Measurements from ENCODE around the gene MSI2.
A peak's percentile ranks its signal among the peaks of the same experiment; 100 is the strongest.

The MSI2 gene

DNA sequence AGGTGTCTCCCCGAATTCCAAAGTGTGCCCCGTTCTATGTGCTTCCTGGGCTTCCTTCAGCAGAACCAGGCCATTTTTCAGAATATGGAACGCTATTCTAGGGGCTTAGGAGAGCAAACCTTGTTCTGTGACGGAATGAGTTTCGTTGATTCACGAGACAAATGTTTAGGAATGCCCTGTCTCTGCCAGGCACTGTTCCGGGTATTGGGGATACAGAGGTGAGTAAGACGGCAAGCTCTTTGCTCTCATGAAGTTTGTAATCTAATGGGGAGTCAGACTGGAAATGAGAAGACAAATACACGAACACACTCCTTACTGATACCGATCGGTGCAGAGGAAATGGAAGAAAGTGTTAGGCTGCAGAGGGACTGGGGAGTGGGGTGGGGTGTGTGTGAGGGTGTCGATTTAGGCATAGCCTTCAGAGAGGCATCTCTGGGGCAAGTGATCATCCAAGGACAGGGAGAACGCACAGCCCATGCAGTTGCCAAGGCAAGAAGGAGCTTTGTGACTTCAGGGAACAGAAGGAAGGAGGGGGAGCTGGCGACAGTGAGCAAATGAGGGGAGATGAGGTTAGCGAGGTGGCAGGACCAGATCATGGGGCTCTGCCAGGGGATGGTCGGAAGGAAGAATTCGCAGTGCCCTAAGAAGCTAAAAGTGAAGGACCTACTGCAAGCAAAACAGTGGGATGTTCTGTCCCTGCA, 189.6 kb downstream of the MSI2 start:
- no peak for DNase-seq

- no peak for DNase-seq
Observed at GRCh38 chr17:57447357-57447989, 191.2 kb downstream of the MSI2 start.

DNA sequence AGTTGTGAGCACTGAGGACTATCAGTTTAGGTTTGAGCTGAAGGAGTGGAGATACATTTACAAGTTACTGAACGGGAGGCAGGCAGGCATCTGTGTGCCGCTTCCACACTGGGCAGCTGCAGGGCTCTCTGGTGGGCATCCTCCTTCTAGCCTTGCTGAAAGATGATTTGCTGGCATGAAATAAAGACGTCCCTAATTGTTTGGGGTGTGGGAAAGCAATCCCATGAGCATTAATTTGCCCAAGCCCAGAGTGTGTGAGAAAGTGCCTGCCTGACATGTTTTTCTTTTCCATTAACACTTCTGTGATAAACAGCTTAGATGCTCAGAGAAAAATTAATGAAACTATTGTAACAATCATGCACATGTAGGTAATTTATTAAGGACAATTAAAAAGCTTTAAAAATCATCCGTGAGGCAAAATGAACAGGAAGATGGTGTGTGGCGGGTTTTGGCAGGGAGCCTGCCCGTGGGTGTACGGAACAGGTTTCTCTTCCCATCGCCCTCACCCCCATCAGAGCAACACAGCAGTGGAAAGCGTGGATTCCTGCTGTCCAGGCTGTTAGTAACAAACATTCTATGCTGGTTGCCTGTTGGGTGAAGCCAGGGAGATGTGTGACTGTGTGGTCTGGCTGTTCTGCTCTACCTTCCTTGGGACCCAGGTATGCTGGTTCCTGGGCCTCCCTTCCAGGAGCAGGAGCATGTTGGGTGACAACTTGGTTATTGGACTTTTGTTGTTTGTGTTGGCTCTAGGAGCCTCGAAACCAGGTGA, 191.9 kb downstream of the MSI2 start:
- DNase-seq: no peak

DNA sequence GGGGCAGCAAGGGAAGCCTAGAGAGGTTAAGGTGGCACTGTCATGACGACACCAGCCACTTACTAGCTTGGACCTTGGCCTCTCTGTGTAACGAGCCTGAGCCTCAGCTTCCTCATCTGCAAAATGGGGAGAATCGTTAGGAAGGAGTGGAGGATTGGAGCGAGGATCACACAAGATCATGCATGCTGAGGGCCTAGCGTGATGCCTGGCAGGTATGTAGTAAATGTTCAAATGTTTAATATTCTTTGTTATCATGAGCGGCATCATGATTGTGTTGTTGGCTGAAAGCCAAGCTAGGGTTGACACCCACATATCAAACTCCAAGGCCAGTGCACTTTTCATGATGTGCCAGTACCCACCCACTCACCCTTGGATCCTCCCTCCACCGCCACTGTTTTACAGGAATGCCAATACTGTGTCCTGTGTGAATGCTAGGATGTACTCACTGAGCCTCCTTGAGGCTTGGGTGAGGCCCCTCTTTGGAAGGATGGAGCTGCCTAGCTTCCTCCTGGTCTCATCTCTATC, 192.5 kb downstream of the MSI2 start:
- DNase-seq: no peak

GRCh38 chr17:57451191-57451590, 194.9 kb downstream of the MSI2 start:
- DNase-seq: no peak

DNA sequence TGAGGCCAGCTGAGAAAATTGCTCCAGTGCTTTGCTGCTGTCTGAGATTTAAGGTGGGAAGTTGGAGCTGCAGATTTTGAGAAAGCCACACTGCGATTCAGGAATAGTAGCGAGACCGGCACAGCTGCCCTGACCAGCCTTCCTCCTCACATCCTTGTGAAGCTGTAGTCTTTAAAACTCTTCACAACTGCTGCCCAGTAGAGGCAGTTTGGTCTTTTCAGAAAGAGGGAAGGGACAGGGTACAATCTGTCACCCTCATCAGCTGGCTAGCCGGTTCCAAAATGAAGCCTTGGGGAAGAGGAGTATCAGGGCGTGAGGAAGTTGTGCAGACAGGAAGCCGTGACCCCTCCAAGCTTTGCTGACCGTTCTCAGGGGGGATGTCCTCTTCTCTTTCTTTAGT, 195.3 kb downstream of the MSI2 start:
- DNase-seq: no peak

DNA sequence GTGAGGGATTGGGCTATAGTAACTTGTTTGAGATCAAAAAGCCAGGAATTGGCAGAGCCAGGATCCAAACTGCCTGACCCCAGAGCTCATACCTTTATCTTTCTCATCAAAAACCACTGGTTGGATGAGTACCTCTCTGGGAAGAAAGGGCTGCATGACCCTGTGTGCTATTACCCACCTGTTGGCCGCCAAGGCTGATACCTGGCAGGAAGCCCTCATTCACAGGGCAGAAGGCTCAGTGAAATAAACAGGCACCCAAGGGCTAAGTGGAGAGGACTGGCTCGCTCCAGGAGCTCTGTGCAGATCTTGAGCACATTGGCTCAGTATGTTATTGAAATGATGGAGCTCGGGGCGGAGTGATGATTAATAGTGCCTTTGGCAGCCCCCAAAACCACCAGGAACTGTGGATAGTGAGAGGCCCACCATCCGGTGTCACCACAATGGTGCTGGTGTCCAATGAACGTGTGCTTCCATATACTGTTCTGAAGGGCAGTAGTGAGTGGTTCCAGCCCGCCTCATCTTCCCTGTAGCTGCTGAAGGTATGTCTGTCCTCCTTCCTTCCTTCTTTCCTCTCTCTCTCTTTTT, 197.6 kb downstream of the MSI2 start:
- DNase-seq: no peak

- no peak for DNase-seq
Observed at GRCh38 chr17:57454729-57455062, 198.4 kb downstream of the MSI2 start.

DNA sequence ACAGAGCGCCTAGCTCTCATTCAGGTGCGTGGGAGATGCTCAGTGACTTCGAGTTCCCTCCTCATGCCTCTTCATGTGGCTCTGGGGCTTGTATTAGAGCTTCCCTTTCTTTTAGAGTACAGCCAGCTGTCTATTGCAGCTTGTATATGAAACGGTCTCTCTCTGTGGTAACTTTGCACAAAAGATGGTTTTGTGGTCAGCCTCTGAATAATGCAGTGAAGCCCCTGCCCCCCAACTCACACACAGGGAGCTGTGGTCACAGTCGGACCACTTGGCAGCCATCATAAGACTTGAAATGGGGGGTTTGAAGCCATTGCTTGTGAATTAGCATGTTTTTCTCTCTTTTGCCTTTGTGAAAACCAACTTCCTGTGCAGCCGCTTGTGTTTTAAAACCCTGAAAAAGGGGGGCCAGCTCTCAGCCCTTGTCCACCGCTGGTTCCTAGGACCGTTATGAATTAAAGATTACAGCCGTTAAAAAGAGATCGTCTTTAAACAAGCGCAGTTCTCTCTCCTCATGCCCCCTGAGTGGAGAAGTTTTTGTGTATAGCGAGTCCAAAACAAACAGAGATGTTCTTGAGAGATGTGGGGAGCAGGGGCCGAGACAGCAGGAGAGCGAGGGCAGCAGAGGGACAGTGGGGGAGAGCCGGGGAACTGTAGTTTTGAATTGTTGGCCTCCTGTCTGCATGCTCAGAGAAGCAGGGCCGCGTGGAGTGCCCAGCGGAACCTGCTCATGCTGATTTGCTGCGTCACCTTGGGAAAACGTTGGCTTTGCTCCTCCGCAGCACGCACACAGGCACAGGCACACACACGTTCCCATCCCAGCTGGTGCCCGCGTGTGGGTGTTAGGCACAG, 199.0 kb downstream of the MSI2 start:
- DNase-seq: peak; percentile 99

DNA sequence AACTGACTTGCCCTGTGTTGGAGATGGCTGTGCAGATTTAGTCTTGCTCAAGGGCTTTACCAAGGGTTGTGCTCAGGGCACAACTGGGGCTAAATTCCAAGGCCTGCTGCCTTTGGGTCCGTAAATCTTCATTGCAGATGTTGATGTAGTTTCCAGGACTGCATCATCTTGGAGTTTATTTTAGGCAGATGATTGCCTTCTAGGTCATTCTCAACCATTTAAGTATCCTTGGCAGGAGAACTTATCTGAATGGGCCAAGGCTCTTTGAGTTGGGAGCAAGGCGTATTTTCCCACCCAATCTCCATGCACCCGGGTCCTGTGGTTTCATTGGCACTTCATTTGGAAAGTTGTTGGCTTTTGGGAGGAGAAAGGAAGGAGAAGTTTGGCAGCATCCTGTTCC, 200.3 kb downstream of the MSI2 start:
- no peak for DNase-seq

- no peak for DNase-seq
Observed at GRCh38 chr17:57457188-57457587, 200.9 kb downstream of the MSI2 start.

GRCh38 chr17:57458718-57459285, 202.5 kb downstream of the MSI2 start:
- DNase-seq: no peak

DNA sequence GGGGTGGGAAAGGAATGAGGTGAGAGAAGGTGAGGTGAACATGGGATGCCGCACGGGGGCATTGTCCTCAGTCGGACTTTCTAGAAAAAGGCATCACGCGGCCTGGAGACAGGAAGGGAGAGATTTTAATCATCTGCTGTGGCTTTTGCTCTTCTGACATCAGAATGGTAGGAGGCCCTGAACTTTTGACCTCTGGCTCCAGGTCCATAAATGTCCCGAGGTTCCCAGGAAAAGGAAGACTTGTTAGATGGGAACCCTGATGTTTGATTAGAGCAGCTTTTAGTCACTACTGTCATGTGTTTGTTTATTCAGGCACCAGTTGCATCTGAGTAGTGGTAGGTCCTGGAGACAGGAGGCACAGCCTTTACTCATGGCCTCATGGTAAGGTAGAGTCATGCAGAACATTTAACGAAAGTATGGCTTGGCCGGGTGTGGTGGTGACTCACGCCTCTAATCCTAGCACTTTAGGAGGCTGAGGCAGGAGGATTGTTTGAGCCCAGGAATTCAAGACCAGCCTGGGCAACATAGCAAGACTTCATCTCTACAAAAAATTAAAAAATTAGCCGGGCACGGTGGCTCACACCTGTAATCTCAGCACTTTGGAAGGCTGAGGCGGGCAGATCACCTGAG, 203.1 kb downstream of the MSI2 start:
- DNase-seq: peak; percentile 6

- DNase-seq: no peak
Observed at GRCh38 chr17:57461082-57461481, 204.8 kb downstream of the MSI2 start.

GRCh38 chr17:57462007-57462579, 205.8 kb downstream of the MSI2 start:
- no peak for DNase-seq

GRCh38 chr17:57463103-57463885, 207.0 kb downstream of the MSI2 start:
- no peak for DNase-seq

GRCh38 chr17:57464191-57464864, 208.0 kb downstream of the MSI2 start:
- DNase-seq: no peak

- no peak for DNase-seq
Observed at GRCh38 chr17:57465610-57466009, 209.3 kb downstream of the MSI2 start.

- no peak for DNase-seq
Observed at GRCh38 chr17:57466017-57466471, 209.7 kb downstream of the MSI2 start.

DNA sequence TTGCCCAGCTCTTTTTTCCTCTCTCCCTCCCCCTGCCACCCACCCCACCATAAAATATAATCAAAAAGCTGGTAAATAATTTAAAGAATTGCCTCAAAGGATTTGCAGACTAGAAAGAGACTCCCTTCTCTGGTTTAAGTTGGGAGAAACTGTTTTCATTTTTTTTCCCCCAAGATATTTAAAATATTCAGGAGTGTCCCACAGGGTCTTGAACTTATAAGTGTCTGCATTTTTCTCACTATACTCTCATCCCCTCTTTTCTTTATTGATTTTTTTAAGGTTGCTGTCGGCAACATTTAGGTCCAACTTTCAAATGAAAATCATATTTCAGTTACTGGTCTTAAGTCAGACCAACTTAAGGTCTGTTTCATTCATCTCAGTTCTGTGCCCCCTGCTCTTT, 210.2 kb downstream of the MSI2 start:
- no peak for DNase-seq
